ENCODE results near the gene SPAG7.

Gene SPAG7

GRCh38 chr17:4947010-4947410, 20.6 kb downstream of the SPAG7 start:
- Histone ChIP-seq H3K4me3 (ENCODE audit: low read depth, low read length) (peak overlapping the region; percentile 62), H3K27me3 (ENCODE audit: control insufficient read depth, insufficient read depth, low read length) (no peaks in the 10 kb centered on the region), H3K36me3 (ENCODE audit: control insufficient read depth, insufficient read depth, low read length) (peaks cover 48% of the 10 kb centered on the region), H3K9me3 (ENCODE audit: control insufficient read depth, insufficient read depth, low read length) (no peaks in the 10 kb centered on the region), H3K9ac (ENCODE audit: low read depth, low read length) (peak overlapping the region; percentile 62), H3K4me1 (ENCODE audit: control insufficient read depth, insufficient read depth, low read length) (peaks cover 15% of the 10 kb centered on the region)

- Histone ChIP-seq H3K9ac (ENCODE audit: low read depth, low read length) (peak overlapping the region; percentile 62), H3K4me3 (ENCODE audit: low read depth, low read length) (peak overlapping the region; percentile 62), H3K27me3 (ENCODE audit: control insufficient read depth, insufficient read depth, low read length) (no peaks in the 10 kb centered on the region), H3K4me1 (ENCODE audit: control insufficient read depth, insufficient read depth, low read length) (peaks cover 11% of the 10 kb centered on the region), H3K36me3 (ENCODE audit: control insufficient read depth, insufficient read depth, low read length) (peaks cover 48% of the 10 kb centered on the region), H3K9me3 (ENCODE audit: control insufficient read depth, insufficient read depth, low read length) (no peaks in the 10 kb centered on the region)
Observed at GRCh38 chr17:4946312-4946976, 21.2 kb downstream of the SPAG7 start.

GRCh38 chr17:4945944-4946280, 21.7 kb downstream of the SPAG7 start:
- Histone ChIP-seq H3K36me3 (ENCODE audit: control insufficient read depth, insufficient read depth, low read length) (peaks cover 48% of the 10 kb centered on the region), H3K4me1 (ENCODE audit: control insufficient read depth, insufficient read depth, low read length) (peaks cover 6% of the 10 kb centered on the region), H3K4me3 (ENCODE audit: low read depth, low read length) (peak overlapping the region; percentile 62)

GRCh38 chr17:4945176-4945943, 22.3 kb downstream of the SPAG7 start:
- Histone ChIP-seq H3K9me3 (ENCODE audit: control insufficient read depth, insufficient read depth, low read length) (no peaks in the 10 kb centered on the region), H3K27me3 (ENCODE audit: control insufficient read depth, insufficient read depth, low read length) (no peaks in the 10 kb centered on the region), H3K4me3 (ENCODE audit: low read depth, low read length) (peak overlapping the region; percentile 62), H3K4me1 (ENCODE audit: control insufficient read depth, insufficient read depth, low read length) (peaks cover 6% of the 10 kb centered on the region), H3K9ac (ENCODE audit: low read depth, low read length) (no peak overlapping the region), H3K36me3 (ENCODE audit: control insufficient read depth, insufficient read depth, low read length) (peaks cover 48% of the 10 kb centered on the region)

More at GRCh38 chr17:4945944-4946280, 21.7 kb downstream of the SPAG7 start:
- H3K9ac ChIP-seq (ENCODE audit: low read depth, low read length), result no peak overlapping the region
- H3K9me3 ChIP-seq (ENCODE audit: control insufficient read depth, insufficient read depth, low read length), result no peaks in the 10 kb centered on the region
- no peaks in the 10 kb centered on the region for H3K27me3 ChIP-seq (ENCODE audit: control insufficient read depth, insufficient read depth, low read length)

- Histone ChIP-seq H3K4me3 (ENCODE audit: low read depth, low read length) (no peak overlapping the region), H3K9ac (ENCODE audit: low read depth, low read length) (no peak overlapping the region), H3K9me3 (ENCODE audit: control insufficient read depth, insufficient read depth, low read length) (no peaks in the 10 kb centered on the region), H3K27me3 (ENCODE audit: control insufficient read depth, insufficient read depth, low read length) (no peaks in the 10 kb centered on the region), H3K36me3 (ENCODE audit: control insufficient read depth, insufficient read depth, low read length) (peaks cover 48% of the 10 kb centered on the region), H3K4me1 (ENCODE audit: control insufficient read depth, insufficient read depth, low read length) (peaks cover 6% of the 10 kb centered on the region)
Observed at GRCh38 chr17:4944554-4945175, 23.0 kb downstream of the SPAG7 start.

GRCh38 chr17:4944163-4944553, 23.5 kb downstream of the SPAG7 start:
- no peak overlapping the region for H3K9ac ChIP-seq (ENCODE audit: low read depth, low read length)

GRCh38 chr17:4942760-4943508, 24.7 kb downstream of the SPAG7 start:
- Histone ChIP-seq H3K9ac (ENCODE audit: low read depth, low read length) (no peak overlapping the region), H3K4me3 (ENCODE audit: low read depth, low read length) (no peak overlapping the region), H3K9me3 (ENCODE audit: control insufficient read depth, insufficient read depth, low read length) (no peaks in the 10 kb centered on the region), H3K27me3 (ENCODE audit: control insufficient read depth, insufficient read depth, low read length) (no peaks in the 10 kb centered on the region), H3K4me1 (ENCODE audit: control insufficient read depth, insufficient read depth, low read length) (peaks cover 12% of the 10 kb centered on the region), H3K36me3 (ENCODE audit: control insufficient read depth, insufficient read depth, low read length) (peaks cover 50% of the 10 kb centered on the region)

More at GRCh38 chr17:4944163-4944553, 23.5 kb downstream of the SPAG7 start:
- Histone ChIP-seq H3K27me3 (ENCODE audit: control insufficient read depth, insufficient read depth, low read length) (no peaks in the 10 kb centered on the region), H3K9me3 (ENCODE audit: control insufficient read depth, insufficient read depth, low read length) (no peaks in the 10 kb centered on the region), H3K36me3 (ENCODE audit: control insufficient read depth, insufficient read depth, low read length) (peaks cover 48% of the 10 kb centered on the region), H3K4me3 (ENCODE audit: low read depth, low read length) (no peak overlapping the region), H3K4me1 (ENCODE audit: control insufficient read depth, insufficient read depth, low read length) (peaks cover 6% of the 10 kb centered on the region)

- Histone ChIP-seq H3K27me3 (ENCODE audit: control insufficient read depth, insufficient read depth, low read length) (no peaks in the 10 kb centered on the region), H3K36me3 (ENCODE audit: control insufficient read depth, insufficient read depth, low read length) (peaks cover 59% of the 10 kb centered on the region), H3K4me1 (ENCODE audit: control insufficient read depth, insufficient read depth, low read length) (peaks cover 10% of the 10 kb centered on the region), H3K9me3 (ENCODE audit: control insufficient read depth, insufficient read depth, low read length) (no peaks in the 10 kb centered on the region), H3K4me3 (ENCODE audit: low read depth, low read length) (peak overlapping the region; percentile 91), H3K9ac (ENCODE audit: low read depth, low read length) (peak overlapping the region; percentile 99)
Observed at GRCh38 chr17:4941319-4941610, 26.4 kb downstream of the SPAG7 start.

GRCh38 chr17:4940555-4941318, 26.9 kb downstream of the SPAG7 start:
- H3K36me3 ChIP-seq (ENCODE audit: control insufficient read depth, insufficient read depth, low read length), result peaks cover 55% of the 10 kb centered on the region

GRCh38 chr17:4939796-4940554, 27.6 kb downstream of the SPAG7 start, which contains the start of the genes RNF167 and SLC25A11:
Gene RNF167 (plus strand): TSS chr17:4940268. CDS start chr17:4940910, 642 bp downstream.
Gene SLC25A11 (minus strand): TSS chr17:4940046. CDS start chr17:4939910, 136 bp downstream.
- Histone ChIP-seq H3K27me3 (ENCODE audit: control insufficient read depth, insufficient read depth, low read length) (no peaks in the 10 kb centered on the region), H3K9ac (ENCODE audit: low read depth, low read length) (peak within 1 kb of the TSS; percentile 99), H3K9me3 (ENCODE audit: control insufficient read depth, insufficient read depth, low read length) (no peaks in the 10 kb centered on the region), H3K36me3 (ENCODE audit: control insufficient read depth, insufficient read depth, low read length) (peaks cover 48% of the 10 kb centered on the region), H3K4me3 (ENCODE audit: low read depth, low read length) (peak within 1 kb of the TSS; percentile 91), H3K4me1 (ENCODE audit: control insufficient read depth, insufficient read depth, low read length) (peaks cover 7% of the 10 kb centered on the region)

More at GRCh38 chr17:4940555-4941318, 26.9 kb downstream of the SPAG7 start:
- Histone ChIP-seq H3K4me3 (ENCODE audit: low read depth, low read length) (peak overlapping the region; percentile 91), H3K9ac (ENCODE audit: low read depth, low read length) (peak overlapping the region; percentile 99), H3K4me1 (ENCODE audit: control insufficient read depth, insufficient read depth, low read length) (peaks cover 7% of the 10 kb centered on the region), H3K27me3 (ENCODE audit: control insufficient read depth, insufficient read depth, low read length) (no peaks in the 10 kb centered on the region), H3K9me3 (ENCODE audit: control insufficient read depth, insufficient read depth, low read length) (no peaks in the 10 kb centered on the region)
